Ureter (tissue), 1 donor: Measurements from ENCODE around the gene CDHR2. TPM values are rescaled to one million over a fixed set of nuclear protein-coding genes. Genes with fewer than 3 reads are reported as not detected.

Source experiments
- DNase-seq: peaks from one replicate; pipeline ENCODE4 v3.0.0-alpha.2; 2020; ENCODE audit warnings: low spot score
- total RNA-seq: library from RNA; stranded (reverse); gene quantifications from one replicate; pipeline ENCODE4 v1.2.4, GENCODE V29; 2023
- donor health status: DM: yes; HTN: yes; CAD: no.

Gene CDHR2
- total RNA-seq, 1 donor from 2014 or later: not detected

GRCh38 chr5:176619569-176620332, 70.6 kb downstream of the CDHR2 start:
- DNase-seq: no peak

- DNase-seq: no peak
These were observed 71.3 kb downstream of the CDHR2 start for GRCh38 chr5:176620333-176620981.

- no peak for DNase-seq
These were observed 72.5 kb downstream of the CDHR2 start for GRCh38 chr5:176621661-176622079.

DNA sequence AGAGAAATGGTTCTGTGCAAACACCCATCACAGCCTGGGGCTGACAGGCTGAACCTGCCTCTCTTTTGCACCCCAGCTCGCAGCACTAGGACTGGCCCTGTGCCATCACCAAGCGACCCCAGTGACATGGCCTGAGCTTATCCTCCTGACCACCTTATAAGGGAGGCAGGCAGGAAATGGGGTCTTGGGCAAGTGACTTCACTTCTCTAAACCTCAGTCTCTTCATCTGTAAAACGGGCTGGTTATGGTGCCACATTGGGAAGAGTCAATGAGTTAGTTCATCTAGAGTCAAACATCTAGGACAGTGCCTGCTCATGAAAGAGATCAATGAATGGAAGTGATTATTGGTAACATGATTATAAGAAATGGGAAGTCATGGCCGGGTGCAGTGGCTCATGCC, 75.0 kb downstream of the CDHR2 start:
- no peak for DNase-seq

GRCh38 chr5:176624938-176625337, 75.8 kb downstream of the CDHR2 start:
- DNase-seq: no peak

- DNase-seq: no peak
These were observed 76.4 kb downstream of the CDHR2 start for GRCh38 chr5:176625512-176625911.

DNA sequence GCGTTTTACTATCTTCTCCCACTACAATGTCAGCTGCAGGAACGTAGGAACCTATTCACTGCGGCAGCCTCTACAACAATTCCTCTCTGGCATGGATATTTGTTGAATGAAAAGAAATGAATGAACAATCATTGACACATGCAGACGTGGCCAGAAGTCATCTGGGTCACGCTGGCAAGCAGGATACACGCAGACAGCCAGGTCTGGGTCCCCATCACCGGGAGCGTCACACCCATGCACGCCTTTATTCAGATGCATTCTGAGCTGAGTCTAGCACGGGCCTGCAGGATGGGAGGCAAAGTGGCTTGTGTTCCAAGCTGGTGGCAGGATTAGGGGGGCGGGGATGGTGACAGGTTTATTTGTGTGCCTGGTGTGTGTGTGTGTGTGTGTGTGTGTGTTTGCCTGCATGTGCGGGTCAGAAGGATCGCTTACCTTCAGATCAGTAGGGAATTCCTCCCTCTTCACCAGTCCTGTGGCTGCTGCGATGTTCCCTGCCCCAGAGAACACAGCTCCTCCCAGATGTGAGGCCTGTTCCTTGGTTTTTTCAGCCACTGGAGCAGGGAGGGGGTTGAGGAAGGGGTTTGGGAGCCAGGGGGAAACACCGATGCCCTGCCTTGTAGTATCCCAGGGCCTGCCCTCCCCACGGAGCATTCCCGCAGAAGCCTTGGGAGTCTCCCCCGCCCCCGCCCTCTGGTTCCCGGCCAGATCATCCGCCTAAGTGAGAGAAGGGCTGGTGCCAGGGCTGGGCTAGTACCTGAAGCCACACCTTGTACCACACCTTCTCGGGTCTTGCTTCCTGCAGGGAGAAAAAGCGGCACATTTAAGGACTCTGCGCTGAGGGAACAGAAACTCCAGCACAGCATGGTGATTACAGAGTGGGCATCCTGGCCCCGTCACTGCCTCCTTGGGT, 77.1 kb downstream of the CDHR2 start:
- no peak for DNase-seq

DNA sequence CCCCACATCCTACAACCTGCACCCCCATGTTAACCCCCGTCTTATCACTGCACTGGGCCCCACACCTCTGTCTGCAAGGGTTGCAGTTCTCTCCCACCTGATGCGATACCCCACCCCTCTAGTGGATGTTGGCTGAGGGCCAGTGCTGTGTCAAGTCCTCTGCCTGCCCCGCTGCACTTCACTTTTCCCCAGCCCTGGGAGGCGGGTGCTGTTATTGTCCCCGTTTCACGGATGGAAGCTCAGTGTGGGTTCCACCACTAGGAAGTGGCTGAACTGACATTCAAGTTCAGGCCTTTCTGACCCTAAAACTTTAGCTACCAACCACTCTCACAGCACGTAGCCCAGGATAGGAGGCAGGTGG, 77.7 kb downstream of the CDHR2 start:
- DNase-seq: no peak

GRCh38 chr5:176627582-176627981, 78.4 kb downstream of the CDHR2 start:
- DNase-seq: no peak

GRCh38 chr5:176628406-176629228, 79.5 kb downstream of the CDHR2 start:
- DNase-seq: no peak

- no peak for DNase-seq
These were observed 80.2 kb downstream of the CDHR2 start for GRCh38 chr5:176629317-176629852.

DNA sequence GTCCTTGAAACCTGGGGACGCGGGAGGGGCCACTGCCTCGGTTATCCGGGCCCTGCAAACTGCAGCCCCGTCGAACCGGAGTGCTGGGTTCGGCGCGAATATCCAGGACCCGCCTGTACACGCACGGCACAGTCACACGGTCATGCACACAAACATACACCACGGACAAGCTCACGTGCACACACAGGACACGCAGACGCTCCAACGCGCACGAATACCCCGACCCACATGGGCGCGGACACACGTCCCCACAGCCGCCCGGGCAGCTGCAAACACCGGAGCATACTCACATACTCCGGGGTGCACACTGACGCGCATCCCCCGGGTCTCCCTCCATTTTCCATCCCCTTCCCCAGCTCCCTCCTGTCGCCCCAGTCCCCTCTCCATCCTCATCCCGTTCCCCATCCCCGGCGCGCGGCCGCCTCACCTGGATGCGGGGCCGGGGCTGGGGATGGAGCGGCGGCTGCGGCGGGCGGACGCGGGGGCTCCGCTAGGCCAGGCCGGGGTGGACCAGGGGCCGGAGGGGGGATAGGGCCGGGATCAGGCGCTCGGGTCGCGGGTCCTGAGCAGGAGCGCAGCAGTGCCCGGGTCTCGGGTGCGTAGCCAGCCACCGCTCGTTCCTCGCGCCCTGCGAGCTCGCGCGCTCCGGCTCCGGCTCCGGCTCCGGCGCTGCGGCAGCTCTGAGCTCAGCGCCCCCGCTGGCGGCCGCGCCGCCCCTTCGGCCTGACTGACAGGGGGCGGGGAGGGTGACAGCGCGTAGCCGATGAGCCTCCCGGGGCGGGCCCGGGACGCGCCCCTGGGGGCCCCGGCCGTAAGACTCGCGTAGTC, 80.9 kb downstream of the CDHR2 start, which contains the start of the genes EIF4E1B and SNCB:
EIF4E1B (plus strand) TSS at position 823 of the 828 bp plus-strand sequence. CDS start 12,113 bp downstream, outside the sequence.
SNCB (minus strand) TSS at position 682 of the 828 bp plus-strand sequence. CDS start 880 bp downstream, outside the sequence.
- DNase-seq: no peak

DNA sequence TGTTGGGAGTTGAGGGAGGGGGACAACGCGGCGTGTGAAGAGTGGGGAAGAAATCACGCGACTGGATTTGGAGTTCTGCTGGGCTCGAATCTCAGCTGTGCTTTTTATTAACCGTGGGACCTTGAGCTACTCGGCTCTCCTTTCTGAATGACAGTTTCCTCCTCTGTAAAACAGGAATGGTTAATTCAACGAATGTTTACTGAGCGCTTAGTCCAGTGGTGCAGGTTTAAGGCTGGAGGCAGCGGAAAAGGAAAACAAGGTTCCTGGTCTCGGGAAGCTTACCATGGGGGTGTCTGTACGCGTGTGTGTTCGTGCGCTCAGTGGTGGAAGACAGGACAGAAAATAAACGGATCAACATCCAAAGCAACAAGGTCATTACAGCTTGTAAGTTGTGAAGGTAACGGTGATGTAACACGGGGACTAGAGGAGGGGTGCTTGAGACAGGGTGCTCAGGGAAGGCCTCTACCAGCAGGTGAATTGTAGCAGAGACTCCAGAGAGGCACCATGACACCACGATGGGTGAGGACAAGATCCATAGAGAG, 81.6 kb downstream of the CDHR2 start:
- no peak for DNase-seq

- no peak for DNase-seq
These were observed 82.5 kb downstream of the CDHR2 start for GRCh38 chr5:176631383-176632200.

DNA sequence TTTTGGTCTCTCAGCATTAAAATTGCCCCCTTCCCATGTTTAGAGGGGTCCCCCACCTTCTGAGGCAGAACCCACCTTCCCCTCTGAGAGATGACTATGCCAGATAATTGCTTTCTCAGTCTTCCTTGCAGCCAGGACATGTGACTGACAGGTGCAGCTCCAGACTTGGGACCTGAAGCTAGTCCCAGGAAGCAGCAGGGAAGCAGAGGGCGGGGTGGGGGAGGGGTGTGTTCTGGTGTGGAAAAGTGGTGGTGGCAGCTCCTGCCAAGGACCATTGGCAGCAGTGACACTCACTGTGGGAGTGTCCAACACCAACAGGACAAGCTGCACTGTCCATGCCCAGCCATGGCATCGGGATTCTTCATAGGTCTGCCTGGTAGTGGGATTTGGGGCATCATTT, 83.6 kb downstream of the CDHR2 start:
- DNase-seq: no peak

- DNase-seq: no peak
These were observed 84.5 kb downstream of the CDHR2 start for GRCh38 chr5:176633598-176633997.

- DNase-seq: no peak
These were observed 87.3 kb downstream of the CDHR2 start for GRCh38 chr5:176636426-176636825.

- no peak for DNase-seq
These were observed 88.4 kb downstream of the CDHR2 start for GRCh38 chr5:176637556-176637955.

DNA sequence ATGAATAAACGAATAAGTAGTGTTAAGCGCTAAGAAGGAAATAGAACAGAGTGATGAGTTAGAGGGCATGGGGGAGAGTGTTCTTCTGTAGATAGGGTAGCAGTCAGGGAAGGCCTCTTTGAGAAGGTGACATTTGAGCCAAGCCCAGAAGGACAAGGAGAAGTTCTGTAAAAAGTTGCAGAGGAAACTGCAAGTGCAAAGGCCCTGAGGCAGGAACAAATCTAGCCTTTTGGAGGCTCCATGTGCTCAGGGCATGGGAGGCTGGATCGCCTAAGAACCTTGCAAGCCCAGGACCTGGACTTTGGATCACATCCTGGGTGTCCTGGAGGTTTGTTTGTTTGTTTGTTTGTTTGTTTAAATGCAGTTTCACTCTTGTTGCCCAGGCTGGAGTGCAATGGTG, 89.3 kb downstream of the CDHR2 start:
- DNase-seq: no peak
